K562 (cell line): ENCODE measurements around the gene SPTA1. TPM values are rescaled to one million over a fixed set of nuclear protein-coding genes. Genes with fewer than 3 reads are reported as not detected.

Experiments used
- ARID1B ChIP-seq: fragments of 450-650 bp; IDR thresholded peaks from 2 replicates; pipeline ENCODE4 v1.6.1; 2016; ENCODE audit warnings: antibody characterized with exemption, mild to moderate bottlenecking, inconsistent platforms
- BCL6 ChIP-seq: fragments of 250-450 bp; sonication (Bioruptor Pico); IDR thresholded peaks from 2 replicates; pipeline ENCODE4 v1.4.0; 2020
- CBFA2T3 ChIP-seq: fragments of 450-650 bp; IDR thresholded peaks from 2 replicates; pipeline ENCODE4 v1.6.1; 2017
- DMBX1 ChIP-seq: fragments of 250-450 bp; sonication (Bioruptor Pico); IDR thresholded peaks from 2 replicates; pipeline ENCODE4 v1.8.0; 2022; ENCODE audit warnings: inconsistent platforms, mild to moderate bottlenecking, moderate library complexity, borderline replicate concordance
- DPF2 ChIP-seq: fragments of 450-650 bp; IDR thresholded peaks from 2 replicates; pipeline ENCODE4 v1.6.1; 2016
- FOXP1 ChIP-seq: sonication (generic); formaldehyde crosslinking; IDR thresholded peaks from 2 replicates; pipeline ENCODE4 v1.8.0; 2022; ENCODE audit warnings: mild to moderate bottlenecking, missing genetic modification reagents
- KLF16 ChIP-seq: IDR thresholded peaks from 2 replicates; pipeline ENCODE4 v1.6.1; 2016; ENCODE audit warnings: antibody characterized with exemption
- MTA2 ChIP-seq: fragments of 450-650 bp; IDR thresholded peaks from 2 replicates; pipeline ENCODE4 v1.6.1; 2016; ENCODE audit warnings: low read depth
- MTF1 ChIP-seq: fragments of 250-450 bp; sonication (Bioruptor Pico); IDR thresholded peaks from 2 replicates; pipeline ENCODE4 v1.9.0; 2021; ENCODE audit warnings: moderate library complexity, mild to moderate bottlenecking, inconsistent platforms, borderline replicate concordance
- NFE2 ChIP-seq: IDR thresholded peaks from 2 replicates; pipeline ENCODE4 v1.6.1; 2014; ENCODE audit warnings: antibody characterized with exemption, low read depth
- NFRKB ChIP-seq: fragments of 450-650 bp; IDR thresholded peaks from 2 replicates; pipeline ENCODE4 v1.6.1; 2016; ENCODE audit warnings: low read depth
- NR2F6 ChIP-seq: fragments of 450-650 bp; formaldehyde crosslinking; IDR thresholded peaks from 2 replicates; pipeline ENCODE4 v1.4.0; 2020; ENCODE audit warnings: mild to moderate bottlenecking
- PHB2 ChIP-seq: fragments of 450-650 bp; IDR thresholded peaks from 2 replicates; pipeline ENCODE4 v1.6.1; 2017; ENCODE audit warnings: low read depth
- RBM39 ChIP-seq: fragments of 200-400 bp; formaldehyde crosslinking; optimal IDR thresholded peaks from 2 replicates; pipeline ENCODE3; 2018; ENCODE audit warnings: low read depth, low read length
- SMAD3 ChIP-seq: fragments of 450-650 bp; formaldehyde crosslinking; conservative IDR thresholded peaks from 2 replicates; pipeline ENCODE4 v1.4.0; 2020; ENCODE audit warnings: mild to moderate bottlenecking
- SMAD4 ChIP-seq: fragments of 250-450 bp; sonication (Bioruptor Pico); conservative IDR thresholded peaks from 2 replicates; pipeline ENCODE4 v1.8.0; 2021; ENCODE audit warnings: inconsistent platforms, mild to moderate bottlenecking, moderate library complexity
- SMARCA4 ChIP-seq: fragments of 450-650 bp; IDR thresholded peaks from 2 replicates; pipeline ENCODE4 v1.6.1; 2016
- SNRNP70 ChIP-seq: fragments of 200-400 bp; formaldehyde crosslinking; optimal IDR thresholded peaks from 2 replicates; pipeline ENCODE3; 2017; ENCODE audit warnings: low read depth, low read length
- SREBF1 ChIP-seq: fragments of 150-350 bp; IDR thresholded peaks from 2 replicates; pipeline ENCODE4 v1.6.1; 2014; ENCODE audit warnings: antibody characterized with exemption, low read depth, low read length, borderline replicate concordance
- SRSF7 ChIP-seq: fragments of 200-400 bp; formaldehyde crosslinking; optimal IDR thresholded peaks from 2 replicates; pipeline ENCODE3; 2017; ENCODE audit warnings: mild to moderate bottlenecking, low read depth, low read length
- STAT5A ChIP-seq: IDR thresholded peaks from 2 replicates; pipeline ENCODE4 v1.6.1; 2012; ENCODE audit warnings: low read length, inconsistent platforms, borderline replicate concordance
- TOE1 ChIP-seq, 2 experiments: fragments of 450-650 bp in 1 of 2; sonication (generic) in 1 of 2; formaldehyde crosslinking in 1 of 2; IDR thresholded peaks; 2 replicates each; pipeline versions ENCODE4 v1.7.1 to v1.8.0; 2016 to 2022; ENCODE audit warnings: borderline replicate concordance in 2 of 2, mild to moderate bottlenecking in 2 of 2, antibody characterized with exemption in 1 of 2, inconsistent platforms in 1 of 2, low read depth in 1 of 2, missing genetic modification reagents in 1 of 2, moderate library complexity in 1 of 2
- TRIM24 ChIP-seq, 2 experiments: fragments of 450-650 bp; IDR thresholded peaks; 2 replicates each; pipeline ENCODE4 v1.6.1; 2016
- ZNF12 ChIP-seq: sonication (generic); formaldehyde crosslinking; IDR thresholded peaks from 2 replicates; pipeline ENCODE4 v1.4.0; 2020; ENCODE audit warnings: mild to moderate bottlenecking, missing genetic modification reagents
- ZNF197 ChIP-seq: fragments of 200-800 bp; sonication (Bioruptor generic); IDR thresholded peaks from 2 replicates; pipeline ENCODE4 v1.6.1; 2016; ENCODE audit warnings: low read depth, missing genetic modification characterization, missing compliant biosample characterization
- ZNF384 ChIP-seq: IDR thresholded peaks from 2 replicates; pipeline ENCODE4 v1.6.1; 2012; ENCODE audit warnings: low read depth, low read length, improper control_type of control experiment
- ZNF780A ChIP-seq: fragments of 250-450 bp; sonication (Bioruptor Pico); IDR thresholded peaks from 2 replicates; pipeline ENCODE4 v1.5.0; 2021; ENCODE audit warnings: mild to moderate bottlenecking
- polyA plus RNA-seq, 8 experiments: library from polyadenylated mRNA; depleted of rRNA in 4 of 8; stranded (reverse) in 5 of 8; unstranded in 3 of 8; fragments of >200 nt; fragmentation: Nextera tagmentation in 2 of 8; fragmentation: Illumina TruSeq in 1 of 8; extraction: Ambion mirVana in 2 of 8; extraction: Trizol in 1 of 8; gene quantifications; 2 replicates each; pipeline versions ENCODE4 v1.2.1 to v1.2.3, GENCODE V29; 2011 to 2014; ENCODE audit warnings: inconsistent platforms in 1 of 8, missing spikeins in 1 of 8
- total RNA-seq, 7 experiments: library from RNA; depleted of rRNA in 6 of 7; stranded (reverse); fragments of >200 nt in 6 of 7; fragmentation: Illumina TruSeq in 2 of 7; extraction: Trizol in 2 of 7; gene quantifications; 2 replicates each; pipeline versions ENCODE4 v1.2.1 to v1.2.3, GENCODE V29; 2011 to 2021; ENCODE audit warnings: low replicate concordance in 1 of 7
- TF ChIP-seq, protein P1 (sequence below): fragments of 450-650 bp; formaldehyde crosslinking; conservative IDR thresholded peaks from 2 replicates; pipeline ENCODE4 v1.4.0; 2022; ENCODE audit warnings: mild to moderate bottlenecking, missing genetic modification characterization
- TF ChIP-seq, protein P2 (sequence below): fragments of 250-450 bp; sonication (Bioruptor Pico); IDR thresholded peaks from 2 replicates; pipeline ENCODE4 v1.5.0; 2020; ENCODE audit warnings: mild to moderate bottlenecking

Gene SPTA1
- total and polyA plus RNA-seq, 9 of the 15 experiments (the other 6 are each of a cell fraction or from before 2014, with no cell fraction given): 11.0 to 62.1 (median 45.9) TPM

DNA sequence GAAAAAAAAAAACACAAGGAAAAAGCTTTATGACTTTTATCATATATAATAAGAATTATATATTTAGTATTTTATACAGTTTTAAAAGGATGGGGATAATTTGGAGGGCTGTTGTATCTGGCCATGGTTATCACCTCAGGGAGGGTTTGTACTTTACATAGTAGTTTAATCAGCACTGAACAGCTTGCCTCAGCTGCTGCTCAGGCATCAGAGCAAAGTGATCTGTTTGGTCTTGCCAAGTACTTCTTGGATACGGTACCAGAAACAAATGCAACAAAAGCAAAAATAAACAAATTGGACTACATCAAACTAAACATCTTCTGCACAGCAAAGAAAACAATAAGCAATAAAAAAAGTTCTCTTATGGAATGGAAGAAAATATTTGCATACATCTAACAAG is 2.6 kb upstream of the SPTA1 start (continued):
- TF ChIP-seq BCL6 (CRISPR knock-in tag) (no peak), MTA2 (peak; percentile 21; the same call in 1 of the 2 replicates), STAT5A (peak; percentile 29; the same call in 1 of the 2 replicates), DPF2 (peak; percentile 85), ZNF780A (no peak), NR2F6 (CRISPR knock-in tag) (no peak), TOE1 (IDR thresholded peaks at IDR 0.05; ENCODE audit: borderline replicate concordance) (no peak), TOE1 (CRISPR knock-in tag; IDR thresholded peaks at IDR 0.05; ENCODE audit: borderline replicate concordance, low read depth) (no peak), SRSF7 (no peak), SMARCA4 (peak; percentile 78), NFRKB (no peak), ZNF12 (no peak), FOXP1 (CRISPR knock-in tag) (no peak), SMAD3 (CRISPR knock-in tag) (no peak), NFE2 (no peak), RBM39 (no peak), MTF1 (CRISPR knock-in tag) (no peak), SREBF1 (no peak), TRIM24 (IDR thresholded peaks at IDR 0.05) (peak in 1 of 2 experiments; percentile 29; a peak in 1 of 4 replicates), ZNF197 (CRISPR knock-in tag) (no peak), ZNF384 (no peak), KLF16 (no peak), PHB2 (no peak), CBFA2T3 (peak; percentile 85), SNRNP70 (no peak), SMAD4 (CRISPR knock-in tag) (no peak), DMBX1 (CRISPR knock-in tag) (no peak), ARID1B (peak; percentile 91)
- TF ChIP-seq, protein P1, sequence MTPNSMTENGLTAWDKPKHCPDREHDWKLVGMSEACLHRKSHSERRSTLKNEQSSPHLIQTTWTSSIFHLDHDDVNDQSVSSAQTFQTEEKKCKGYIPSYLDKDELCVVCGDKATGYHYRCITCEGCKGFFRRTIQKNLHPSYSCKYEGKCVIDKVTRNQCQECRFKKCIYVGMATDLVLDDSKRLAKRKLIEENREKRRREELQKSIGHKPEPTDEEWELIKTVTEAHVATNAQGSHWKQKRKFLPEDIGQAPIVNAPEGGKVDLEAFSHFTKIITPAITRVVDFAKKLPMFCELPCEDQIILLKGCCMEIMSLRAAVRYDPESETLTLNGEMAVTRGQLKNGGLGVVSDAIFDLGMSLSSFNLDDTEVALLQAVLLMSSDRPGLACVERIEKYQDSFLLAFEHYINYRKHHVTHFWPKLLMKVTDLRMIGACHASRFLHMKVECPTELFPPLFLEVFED: no peak
- TF ChIP-seq, protein P2, sequence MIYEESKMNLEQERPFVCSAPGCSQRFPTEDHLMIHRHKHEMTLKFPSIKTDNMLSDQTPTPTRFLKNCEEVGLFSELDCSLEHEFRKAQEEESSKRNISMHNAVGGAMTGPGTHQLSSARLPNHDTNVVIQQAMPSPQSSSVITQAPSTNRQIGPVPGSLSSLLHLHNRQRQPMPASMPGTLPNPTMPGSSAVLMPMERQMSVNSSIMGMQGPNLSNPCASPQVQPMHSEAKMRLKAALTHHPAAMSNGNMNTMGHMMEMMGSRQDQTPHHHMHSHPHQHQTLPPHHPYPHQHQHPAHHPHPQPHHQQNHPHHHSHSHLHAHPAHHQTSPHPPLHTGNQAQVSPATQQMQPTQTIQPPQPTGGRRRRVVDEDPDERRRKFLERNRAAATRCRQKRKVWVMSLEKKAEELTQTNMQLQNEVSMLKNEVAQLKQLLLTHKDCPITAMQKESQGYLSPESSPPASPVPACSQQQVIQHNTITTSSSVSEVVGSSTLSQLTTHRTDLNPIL: no peak
